ENCODE results near the gene PHKG1. TPM values are rescaled to one million over a fixed set of nuclear protein-coding genes. Genes with fewer than 3 reads are reported as not detected.
"Not testable (repeated sequence)": the region's sequence is repeated elsewhere in the genome, so short reads cannot be mapped to it uniquely, and the experiment has no call there.

Gene PHKG1
- total RNA-seq, 1 donor from 2014 or later = 15.3 TPM

DNA sequence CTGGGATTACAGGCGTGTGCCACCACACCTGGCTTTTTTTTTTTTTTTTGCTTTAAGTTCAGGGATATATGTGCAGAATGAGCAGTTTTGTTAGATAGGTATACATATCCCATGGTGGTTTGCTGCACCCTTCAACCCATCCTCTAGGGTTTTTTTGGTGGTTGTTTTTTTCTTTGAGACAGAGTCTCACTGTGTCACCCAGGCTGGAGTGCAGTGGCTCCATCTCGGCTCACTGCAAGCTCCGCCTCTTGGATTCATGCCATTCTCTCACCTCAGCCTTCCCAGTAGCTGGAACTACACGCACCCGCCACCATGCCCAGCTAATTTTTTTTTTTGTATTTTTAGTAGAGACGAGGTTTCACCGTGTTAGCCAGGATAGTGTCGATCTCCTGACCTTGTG is 44.0 kb downstream of the PHKG1 start:
- intact Hi-C loops (cut with DNase I); DNase-seq (ENCODE audit: low spot score): not testable (repeated sequence)

DNA sequence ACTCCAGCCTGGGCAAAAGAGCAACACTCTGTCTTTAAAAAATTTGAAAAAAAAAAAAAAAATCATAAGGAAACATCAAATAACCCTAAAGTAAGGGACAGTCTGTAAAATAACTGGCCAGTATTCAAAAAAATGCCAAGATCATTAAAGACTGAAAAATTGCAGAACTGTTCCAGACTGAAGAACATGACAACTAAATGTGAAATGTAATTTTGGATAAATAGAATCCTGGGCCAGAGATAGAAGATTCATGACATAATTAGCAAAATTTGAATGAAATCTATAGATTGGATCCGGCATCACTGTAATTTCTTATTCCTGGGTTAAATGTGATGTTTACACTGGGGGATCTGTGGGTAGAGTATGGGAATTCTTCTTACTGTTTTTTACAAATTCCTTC is 44.5 kb downstream of the PHKG1 start:
- intact Hi-C loops (cut with DNase I) = no loop called here
- no peak for DNase-seq (ENCODE audit: low spot score)

DNA sequence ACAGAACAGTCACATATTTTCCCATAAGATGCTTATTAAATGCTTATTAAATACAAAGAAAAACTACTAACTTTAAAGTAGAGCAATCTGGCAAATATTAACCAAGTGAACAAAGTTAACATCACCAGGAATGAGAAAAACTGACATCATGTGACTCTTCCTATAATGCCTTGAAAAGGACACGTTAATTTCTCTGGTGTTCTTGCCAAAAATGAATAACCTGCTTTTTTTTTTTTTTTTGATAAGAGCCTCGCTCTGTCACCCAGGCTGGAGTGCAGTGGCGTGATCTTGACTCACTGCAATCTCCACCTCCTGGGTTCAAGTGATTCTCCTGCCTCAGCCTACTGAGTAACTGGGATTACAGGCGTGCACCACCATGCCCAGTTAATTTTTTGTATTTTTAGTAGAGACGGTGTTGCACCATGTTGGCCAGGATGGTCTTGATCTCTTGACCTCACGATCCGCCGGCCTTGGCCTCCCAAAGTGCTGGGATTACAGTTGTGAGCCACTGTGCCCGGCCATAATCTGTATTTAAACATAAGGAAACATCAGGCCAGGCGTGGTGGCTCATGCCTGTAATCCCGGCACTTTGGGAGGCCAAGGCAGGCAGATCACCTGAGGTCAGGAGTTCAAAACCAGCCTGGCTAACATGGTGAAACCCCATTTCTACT is 45.2 kb downstream of the PHKG1 start:
- DNase-seq (ENCODE audit: low spot score); intact Hi-C loops (cut with DNase I): not testable (repeated sequence)

DNA sequence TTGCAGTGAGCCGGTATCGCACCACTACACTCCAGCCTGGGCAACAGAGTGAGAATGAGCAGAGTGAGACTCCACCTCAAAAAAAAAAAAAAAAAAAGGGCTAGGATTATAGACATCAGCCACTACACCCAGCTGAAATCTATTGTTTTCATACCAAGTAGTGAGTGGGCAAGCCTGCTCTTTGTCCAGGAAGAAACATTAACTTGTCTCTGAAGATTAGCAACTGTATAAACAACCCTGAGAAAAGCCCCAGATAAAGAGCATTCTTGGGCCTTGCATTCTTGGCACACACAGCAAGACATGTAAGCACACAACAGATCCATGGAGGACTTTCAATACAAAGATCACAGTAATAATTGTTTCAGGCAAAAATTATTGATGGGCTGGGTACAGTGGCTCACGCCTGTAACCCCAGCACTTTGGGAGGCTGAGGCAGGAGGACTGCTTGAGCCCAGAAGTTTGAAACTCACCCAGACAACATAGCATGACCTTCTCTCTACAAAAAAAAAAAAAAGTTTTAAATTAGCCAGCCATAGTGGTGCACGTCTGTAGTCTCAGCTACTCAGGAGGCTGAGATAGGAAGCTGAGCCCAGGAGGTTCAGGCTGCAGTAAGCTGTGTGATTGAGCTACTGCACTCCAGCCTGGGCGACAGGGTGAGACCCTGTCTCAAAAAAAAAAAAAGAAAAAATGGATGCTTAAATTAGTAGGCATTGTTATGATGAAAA is 45.9 kb downstream of the PHKG1 start:
- no peak for DNase-seq (ENCODE audit: low spot score)
- intact Hi-C loops (cut with DNase I) = no loop called here

DNA sequence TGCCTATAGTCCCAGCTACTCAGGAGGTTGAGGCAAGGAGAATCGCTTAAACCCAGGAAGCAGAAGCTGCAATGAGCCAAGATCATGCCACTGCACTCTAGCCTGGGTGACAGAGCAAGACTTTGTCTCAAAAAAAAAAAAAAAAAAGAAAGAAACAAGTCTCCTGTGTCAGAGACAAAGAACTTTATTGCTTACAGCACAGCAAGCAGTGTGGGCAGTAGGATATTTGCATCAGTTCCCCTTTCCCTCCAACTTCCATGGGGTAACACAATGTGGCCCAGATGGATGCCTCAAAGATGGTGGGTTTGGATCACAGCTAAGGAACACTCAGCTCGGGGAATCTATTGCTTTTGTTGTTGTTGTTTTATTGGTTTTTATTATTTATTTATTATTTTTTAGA is 47.0 kb downstream of the PHKG1 start:
- intact Hi-C loops (cut with DNase I); DNase-seq (ENCODE audit: low spot score): not testable (repeated sequence)

DNA sequence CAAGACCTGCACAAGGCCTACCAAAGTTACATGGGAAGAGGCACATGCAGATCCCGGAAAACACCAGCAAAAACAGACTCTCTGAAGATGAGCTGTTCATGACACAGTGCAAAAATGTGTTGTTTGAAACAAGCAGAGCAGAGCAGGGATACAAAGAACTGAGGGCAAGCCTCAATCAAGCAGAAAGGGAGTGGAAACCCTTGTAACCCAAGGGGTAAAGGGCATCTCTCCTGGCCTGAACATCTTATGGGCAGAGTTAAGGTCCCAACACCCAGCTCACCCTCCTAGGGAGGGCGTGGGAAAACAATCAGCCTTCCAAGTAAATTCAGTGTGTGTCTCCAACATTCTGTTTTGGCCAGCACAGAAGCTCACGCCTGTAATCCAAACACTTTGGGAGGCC is 52.0 kb downstream of the PHKG1 start:
- intact Hi-C loops (cut with DNase I) = no loop called here
- peak; percentile 41 for DNase-seq (ENCODE audit: low spot score)

DNA sequence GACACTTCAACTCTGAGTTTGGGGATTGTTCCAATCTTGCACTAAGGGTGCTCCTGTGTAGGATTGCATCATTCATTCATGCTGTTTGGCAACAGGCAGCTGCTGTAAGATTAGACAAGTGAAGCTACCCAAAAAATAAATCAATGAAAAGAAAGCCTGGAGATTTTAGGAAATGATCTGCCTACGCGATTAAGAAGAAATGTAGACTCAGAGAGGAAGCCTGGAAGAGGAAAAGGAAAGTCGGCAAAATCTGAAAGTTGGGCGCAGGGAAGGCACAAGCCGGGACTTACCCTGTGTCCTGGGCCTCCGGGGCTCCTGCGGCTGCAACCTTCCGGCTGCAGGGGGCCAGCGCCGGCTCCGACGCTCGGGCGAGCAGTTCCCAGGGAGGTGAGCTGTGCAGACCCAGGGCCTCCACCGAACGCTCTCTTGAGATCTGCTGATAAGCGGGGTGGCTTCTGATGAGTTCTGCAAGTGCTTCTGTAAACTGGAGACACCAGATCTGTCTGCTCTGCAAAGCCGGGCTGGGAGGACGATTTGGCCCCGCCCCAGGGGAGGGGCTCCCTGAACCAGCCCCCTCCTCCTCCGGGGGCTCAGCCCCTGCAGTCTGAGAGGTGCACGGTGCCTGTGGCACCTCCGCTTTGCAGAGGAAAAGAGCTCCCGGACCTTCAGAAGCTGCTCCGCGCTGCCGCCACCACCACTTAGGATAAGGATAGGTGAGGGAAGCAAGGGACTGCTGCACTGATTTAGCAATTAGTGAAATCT is 58.9 kb downstream of the PHKG1 start:
- peak; percentile 82 for DNase-seq (ENCODE audit: low spot score)
- intact Hi-C loops (cut with DNase I) = no loop called here

DNA sequence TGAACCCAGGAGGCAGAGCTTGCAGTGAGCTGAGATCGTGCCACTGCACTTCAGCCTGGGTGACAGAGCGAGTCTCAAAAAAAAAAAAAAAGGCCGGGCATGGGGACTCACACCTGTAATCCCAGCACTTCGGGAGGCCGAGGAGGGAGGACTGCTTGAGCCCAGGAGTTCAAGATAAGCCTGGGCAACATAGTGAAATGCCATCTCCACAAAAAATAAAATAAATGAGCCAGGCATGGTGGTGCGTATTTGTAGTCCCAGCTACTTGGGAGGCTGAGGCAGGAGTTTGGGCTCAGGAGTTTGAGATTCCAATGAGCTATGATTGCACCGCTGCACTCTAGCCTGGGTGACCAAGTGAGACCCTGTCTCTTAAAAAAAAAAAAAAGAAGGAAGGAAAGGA is 60.2 kb downstream of the PHKG1 start:
- DNase-seq (ENCODE audit: low spot score); intact Hi-C loops (cut with DNase I): not testable (repeated sequence)

DNA sequence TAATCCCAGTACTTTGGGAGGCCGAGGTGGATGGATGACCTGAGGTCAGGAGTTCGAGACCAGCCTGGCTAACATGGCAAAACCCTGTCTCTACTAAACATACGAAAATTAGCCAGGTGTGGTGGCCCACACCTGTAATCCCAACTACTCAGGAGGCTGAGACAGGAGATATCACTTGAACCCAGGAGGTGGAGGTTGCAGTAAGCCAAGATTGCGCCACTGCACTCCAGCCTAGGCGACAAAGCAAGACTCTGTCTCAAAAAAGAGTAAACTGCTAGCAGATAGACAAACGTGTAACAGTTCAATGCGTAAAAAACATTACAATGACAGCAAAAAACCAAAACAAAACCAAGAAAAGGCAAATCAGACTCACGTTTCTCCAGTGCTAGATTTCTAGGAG is 61.2 kb downstream of the PHKG1 start:
- DNase-seq (ENCODE audit: low spot score) = peak; percentile 41
- intact Hi-C loops (cut with DNase I) = not testable (repeated sequence)

DNA sequence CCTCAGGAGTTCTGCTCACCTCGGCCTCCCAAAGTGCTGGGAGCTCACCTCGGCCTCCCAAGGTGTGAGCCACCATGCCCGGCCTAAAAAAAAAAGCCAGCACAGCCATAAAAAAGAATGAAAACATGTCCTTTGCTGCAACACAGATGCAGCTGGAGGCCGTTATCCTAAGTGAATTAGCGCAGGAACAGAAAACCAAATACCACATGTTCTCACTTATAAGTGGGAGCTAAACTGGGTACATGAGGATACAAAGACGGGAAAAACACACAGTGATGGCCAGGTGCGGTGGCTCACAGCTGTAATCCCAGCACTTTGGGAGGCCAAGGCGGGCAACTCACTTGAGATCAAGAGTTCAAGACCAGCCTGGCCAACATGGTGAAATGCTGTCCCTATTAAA is 62.4 kb downstream of the PHKG1 start:
- intact Hi-C loops (cut with DNase I) = no loop called here
- no peak for DNase-seq (ENCODE audit: low spot score)

Other genes with a start within 250 kb of the PHKG1 start
- gene SEPTIN14, start 230.2 kb downstream of the PHKG1 start, total RNA-seq = not detected
- gene ZNF713, start 205.5 kb downstream of the PHKG1 start, total RNA-seq = 2.5 TPM
- gene MRPS17, start 141.1 kb downstream of the PHKG1 start, total RNA-seq = 13.4 TPM
- 251 TPM for gene NIPSNAP2, start 128.4 kb downstream of the PHKG1 start, total RNA-seq
- 9.7 TPM for gene PSPH, start 41.5 kb downstream of the PHKG1 start, total RNA-seq
- gene CCT6A, start 41.2 kb downstream of the PHKG1 start, total RNA-seq = 74.0 TPM
- 32.3 TPM for gene SUMF2, start 28.7 kb downstream of the PHKG1 start, total RNA-seq
- gene CHCHD2, start 13.5 kb upstream of the PHKG1 start, total RNA-seq = 394 TPM
- gene NUPR2, start 23.5 kb upstream of the PHKG1 start, total RNA-seq = not detected

Data from cardiac septum (tissue), 1 donor.